ENCODE measurements around the gene FASN.
A peak's percentile ranks its signal among the peaks of the same experiment; 100 is the strongest.

FASN gene

DNA sequence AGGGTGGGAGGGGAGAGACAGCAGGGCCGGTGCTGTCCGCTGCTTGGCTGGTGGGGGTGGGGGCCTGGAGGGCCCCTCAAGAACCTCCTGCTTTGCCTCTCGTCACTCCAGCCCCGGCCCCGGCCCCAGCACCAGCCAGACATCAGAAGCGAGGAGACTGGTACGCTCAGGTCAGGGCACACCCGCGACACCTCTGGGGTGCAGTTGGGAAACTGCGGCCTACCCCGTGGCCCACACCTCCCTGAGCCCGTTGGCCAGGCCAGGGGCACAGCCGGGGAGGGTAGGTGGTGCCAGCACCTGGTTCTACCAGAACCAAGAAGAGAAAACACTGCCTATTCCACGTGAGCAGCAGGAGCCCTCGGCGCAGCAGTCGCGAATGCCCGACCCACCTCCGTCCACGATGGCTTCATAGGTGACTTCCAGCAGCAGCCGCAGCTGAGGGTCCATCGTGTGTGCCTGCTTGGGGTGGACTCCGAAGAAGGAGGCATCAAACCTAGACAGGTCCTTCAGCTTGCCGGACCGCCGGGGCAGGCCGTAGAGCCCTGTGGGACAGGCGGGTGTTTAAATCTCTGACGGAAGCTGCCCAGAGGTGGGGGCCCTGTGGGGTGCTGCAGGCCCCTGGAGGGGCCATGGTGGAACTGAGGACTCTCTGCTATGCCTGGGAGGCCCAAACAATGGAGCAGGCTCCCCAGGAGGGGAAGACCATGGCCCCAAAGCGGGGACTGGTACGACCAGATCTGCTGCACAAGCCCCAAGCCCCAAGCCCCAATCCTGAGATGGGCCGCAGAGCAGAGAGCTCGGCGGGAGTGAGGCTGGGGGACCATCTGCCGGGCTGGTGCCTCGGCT lies 2.9 kb downstream of the FASN start:
- TF ChIP-seq, protein P1, sequence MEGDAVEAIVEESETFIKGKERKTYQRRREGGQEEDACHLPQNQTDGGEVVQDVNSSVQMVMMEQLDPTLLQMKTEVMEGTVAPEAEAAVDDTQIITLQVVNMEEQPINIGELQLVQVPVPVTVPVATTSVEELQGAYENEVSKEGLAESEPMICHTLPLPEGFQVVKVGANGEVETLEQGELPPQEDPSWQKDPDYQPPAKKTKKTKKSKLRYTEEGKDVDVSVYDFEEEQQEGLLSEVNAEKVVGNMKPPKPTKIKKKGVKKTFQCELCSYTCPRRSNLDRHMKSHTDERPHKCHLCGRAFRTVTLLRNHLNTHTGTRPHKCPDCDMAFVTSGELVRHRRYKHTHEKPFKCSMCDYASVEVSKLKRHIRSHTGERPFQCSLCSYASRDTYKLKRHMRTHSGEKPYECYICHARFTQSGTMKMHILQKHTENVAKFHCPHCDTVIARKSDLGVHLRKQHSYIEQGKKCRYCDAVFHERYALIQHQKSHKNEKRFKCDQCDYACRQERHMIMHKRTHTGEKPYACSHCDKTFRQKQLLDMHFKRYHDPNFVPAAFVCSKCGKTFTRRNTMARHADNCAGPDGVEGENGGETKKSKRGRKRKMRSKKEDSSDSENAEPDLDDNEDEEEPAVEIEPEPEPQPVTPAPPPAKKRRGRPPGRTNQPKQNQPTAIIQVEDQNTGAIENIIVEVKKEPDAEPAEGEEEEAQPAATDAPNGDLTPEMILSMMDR (IDR thresholded peaks at IDR 0.05; ENCODE audit: insufficient read depth, low read depth, low read length, missing control alignments), result no peak
- no peak for DNase-seq (ENCODE audit: low read depth)
- peak overlapping the region; percentile 72 for H3K4me3 ChIP-seq (ENCODE audit: low read length)

DNA sequence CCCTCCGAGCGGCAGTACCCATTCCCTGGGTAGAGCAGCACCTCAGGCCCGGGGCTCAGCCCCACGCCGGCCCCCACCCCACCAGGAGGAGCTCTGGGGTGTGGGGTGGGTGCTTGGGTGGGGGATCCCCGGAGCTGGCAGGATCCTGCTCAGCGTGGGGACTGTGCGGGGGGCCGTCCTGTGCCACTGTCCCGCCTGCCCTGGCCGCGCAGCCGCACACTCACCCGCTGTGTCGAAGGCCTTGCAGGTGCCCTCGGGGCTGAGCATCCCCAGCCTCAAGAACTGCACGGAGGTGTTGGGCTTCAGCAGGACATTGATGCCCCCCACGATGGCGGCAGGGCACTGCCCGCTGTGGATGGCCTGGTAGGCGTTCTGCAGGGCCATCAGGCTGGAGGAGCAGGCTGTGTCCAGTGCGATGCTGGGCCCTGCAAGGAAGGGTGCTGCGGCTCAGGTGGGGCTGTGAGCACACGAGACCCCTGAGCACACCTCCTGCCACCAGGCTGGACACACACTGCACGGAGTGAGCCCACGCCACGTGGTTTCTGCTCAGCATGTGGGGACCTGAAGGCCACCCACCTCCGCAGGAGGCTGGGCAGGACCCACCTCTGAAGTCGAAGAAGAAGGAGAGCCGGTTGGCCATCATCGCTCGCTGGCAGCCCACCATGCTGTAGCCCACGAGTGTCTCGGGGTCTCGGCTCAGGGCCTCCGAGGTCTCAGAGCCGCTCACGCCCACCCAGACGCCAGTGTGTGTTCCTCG lies 4.9 kb downstream of the FASN start:
- no peak overlapping the region for H3K4me3 ChIP-seq (ENCODE audit: low read length)
- TF ChIP-seq, protein P1 (IDR thresholded peaks at IDR 0.05; ENCODE audit: insufficient read depth, low read depth, low read length, missing control alignments), result no peak
- DNase-seq (ENCODE audit: low read depth), result no peak

DNA sequence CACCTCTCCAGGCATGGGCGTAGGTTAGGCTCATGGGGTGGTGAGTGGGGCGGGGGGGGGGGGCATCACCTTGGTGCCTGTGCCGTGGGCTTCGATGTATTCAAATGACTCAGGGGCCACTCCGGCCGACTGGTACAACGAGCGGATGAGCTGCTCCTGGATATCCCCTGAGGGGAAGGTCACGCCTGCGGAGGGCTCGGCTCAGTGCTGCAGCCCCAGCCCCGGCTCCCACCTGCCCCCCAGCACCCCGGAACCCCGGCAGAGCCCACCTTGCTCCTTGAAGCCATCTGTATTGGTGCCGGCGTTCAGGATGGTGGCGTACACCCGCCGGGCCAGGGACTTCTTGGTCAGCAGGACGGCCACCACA lies 5.4 kb downstream of the FASN start:
- TF ChIP-seq, protein P1 (IDR thresholded peaks at IDR 0.05; ENCODE audit: insufficient read depth, low read depth, low read length, missing control alignments), result no peak
- no peak for DNase-seq (ENCODE audit: low read depth)
- no peak overlapping the region for H3K4me3 ChIP-seq (ENCODE audit: low read length)

DNA sequence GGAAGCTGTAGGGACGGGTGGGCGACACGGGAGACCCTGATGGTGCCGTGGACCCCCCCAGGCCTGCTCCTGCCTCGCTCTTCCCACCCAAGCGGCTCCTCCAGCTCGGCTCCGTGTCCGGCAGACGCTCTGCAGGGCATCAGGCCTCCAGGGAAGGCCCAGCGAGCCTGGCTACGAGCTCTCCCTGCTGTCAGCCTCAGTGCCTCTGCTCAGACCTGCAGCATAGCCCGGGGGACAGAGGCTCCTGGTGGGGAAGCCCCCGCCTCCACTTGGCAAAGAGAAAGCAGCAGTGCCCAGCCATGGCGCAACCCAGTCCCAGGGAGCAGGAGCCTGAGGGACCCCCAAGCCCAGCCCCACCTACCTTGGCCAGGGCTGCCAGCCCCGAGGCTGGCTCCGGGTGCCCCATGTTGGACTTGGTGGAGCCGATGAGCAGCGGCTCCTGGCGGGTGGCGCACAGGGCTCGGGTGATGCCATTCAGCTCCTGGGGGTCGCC lies 5.9 kb downstream of the FASN start:
- TF ChIP-seq, protein P1 (IDR thresholded peaks at IDR 0.05; ENCODE audit: insufficient read depth, low read depth, low read length, missing control alignments), result no peak
- no peak overlapping the region for H3K4me3 ChIP-seq (ENCODE audit: low read length)
- DNase-seq (ENCODE audit: low read depth), result no peak

DNA sequence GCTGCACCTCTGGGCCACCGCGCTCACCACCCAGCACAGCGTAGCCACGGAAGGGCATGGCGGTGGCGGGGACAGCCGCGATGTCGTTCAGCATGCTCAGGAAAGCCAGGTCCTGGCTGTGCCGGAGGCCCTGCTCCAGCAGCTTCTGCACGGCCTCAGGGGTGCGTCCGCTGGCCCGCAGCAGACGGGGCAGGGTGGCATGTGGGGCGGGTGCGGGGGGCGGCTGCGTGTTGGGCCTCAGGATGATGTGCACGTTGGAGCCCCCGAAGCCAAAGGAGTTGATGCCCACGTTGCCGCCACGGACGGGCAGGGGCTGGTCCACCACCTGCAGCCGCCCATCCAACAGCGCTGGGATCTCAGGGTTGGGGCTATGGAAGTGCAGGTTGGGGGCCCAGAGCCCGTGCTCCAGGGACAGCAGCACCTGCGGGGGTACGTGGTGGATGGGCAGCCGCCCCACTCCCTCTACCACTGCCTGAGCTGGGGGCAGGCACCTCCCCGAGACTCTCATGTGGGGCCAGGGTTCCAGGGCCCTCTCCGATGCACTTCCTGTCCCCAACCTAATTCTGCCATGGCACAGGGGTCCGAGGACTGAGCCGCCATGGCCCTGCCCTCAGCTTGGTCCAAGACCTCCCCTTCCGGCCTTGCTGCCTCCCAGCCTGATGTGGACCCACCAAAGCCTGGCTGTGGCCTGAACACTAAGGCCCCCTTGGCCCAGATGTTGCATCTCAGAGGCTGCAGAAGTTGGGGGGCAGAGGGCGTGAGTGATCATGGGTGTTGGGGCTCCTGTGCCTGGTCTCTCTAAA lies 6.6 kb downstream of the FASN start:
- DNase-seq (ENCODE audit: low read depth), result no peak
- TF ChIP-seq, protein P1 (IDR thresholded peaks at IDR 0.05; ENCODE audit: insufficient read depth, low read depth, low read length, missing control alignments), result no peak

DNA sequence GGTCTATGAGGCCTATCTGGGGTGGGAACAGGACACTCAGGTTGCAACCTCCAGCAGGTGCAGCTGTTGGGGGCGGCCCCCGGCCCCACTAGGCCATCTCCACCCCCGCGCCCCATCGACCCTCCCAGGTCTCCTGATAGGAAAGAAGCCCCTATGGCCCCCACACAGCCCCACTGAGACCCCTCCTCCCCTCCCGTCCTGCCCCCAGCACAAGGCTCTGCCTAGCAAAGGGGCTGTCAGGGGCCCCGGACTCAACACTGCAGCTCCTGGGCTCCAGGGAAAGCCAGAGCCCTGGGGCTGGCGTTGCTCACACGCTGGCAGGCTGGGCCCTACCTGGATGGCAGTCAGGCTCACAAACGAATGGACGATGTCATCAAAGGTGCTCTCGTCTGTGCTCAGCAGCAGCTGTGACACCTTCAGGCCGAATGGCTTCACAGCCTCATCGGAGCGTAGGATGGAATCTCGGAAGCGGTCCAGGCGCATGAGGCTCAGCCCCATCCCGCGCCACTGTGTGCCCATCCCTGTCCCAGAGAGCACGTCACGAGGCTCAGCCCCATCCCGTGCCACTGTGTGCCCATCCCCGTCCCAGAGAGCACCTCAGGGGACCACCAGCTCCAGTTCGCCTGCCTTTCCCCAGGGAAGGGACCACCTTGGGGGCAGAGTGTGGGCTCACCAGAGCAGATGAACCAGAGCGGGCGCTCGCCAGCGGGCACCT lies 7.3 kb downstream of the FASN start:
- no peak overlapping the region for H3K4me3 ChIP-seq (ENCODE audit: low read length)
- TF ChIP-seq, protein P1 (IDR thresholded peaks at IDR 0.05; ENCODE audit: insufficient read depth, low read depth, low read length, missing control alignments), result no peak
- no peak for DNase-seq (ENCODE audit: low read depth)

More for the DNA sequence above, 6.6 kb downstream of the FASN start:
- no peak overlapping the region for H3K4me3 ChIP-seq (ENCODE audit: low read length)

Data from epithelial cell of esophagus (primary cell).